Neuronal stem cell (in vitro differentiated cells): Measurements from ENCODE around the gene AHNAK.

ENCODE experiments used
- DNase-seq: peaks from one replicate; pipeline ENCODE4 v3.0.0-alpha.2; 2013; ENCODE audit warnings: low spot score
- H2AFZ ChIP-seq: one replicate; pipeline ENCODE4 v1.6.1; 2013; ENCODE audit warnings: mild to moderate bottlenecking, low read length, inconsistent platforms
- H2AK5ac ChIP-seq: 2 replicates; pipeline ENCODE4 v1.6.1; 2013; ENCODE audit warnings: low read depth, mild to moderate bottlenecking, inconsistent platforms, low read length, moderate library complexity, mixed read lengths
- H2BK120ac ChIP-seq: 2 replicates; pipeline ENCODE4 v1.6.1; 2013; ENCODE audit warnings: low read depth, mild to moderate bottlenecking, inconsistent platforms, low read length, moderate library complexity, mixed read lengths
- H2BK12ac ChIP-seq: one replicate; pipeline ENCODE4 v1.6.1; 2013; ENCODE audit warnings: low read length, inconsistent platforms
- H2BK15ac ChIP-seq: 2 replicates; pipeline ENCODE4 v1.6.1; 2013; ENCODE audit warnings: mild to moderate bottlenecking, low read length, inconsistent platforms, mixed read lengths
- H2BK5ac ChIP-seq: one replicate; pipeline ENCODE4 v1.6.1; 2013; ENCODE audit warnings: inconsistent platforms, mild to moderate bottlenecking, low read length, moderate library complexity
- H3K14ac ChIP-seq: one replicate; pipeline ENCODE4 v1.6.1; 2013; ENCODE audit warnings: low read length, inconsistent platforms
- H3K18ac ChIP-seq: 2 replicates; pipeline ENCODE4 v1.6.1; 2013; ENCODE audit warnings: low read length, inconsistent platforms
- H3K23ac ChIP-seq: 2 replicates; pipeline ENCODE4 v1.6.1; 2013; ENCODE audit warnings: low read depth, mild to moderate bottlenecking, mixed read lengths, low read length, inconsistent platforms; ENCODE audit not compliant: poor library complexity
- H3K27ac ChIP-seq: replicated peaks from 3 replicates; pipeline ENCODE4 v1.5.1; 2013; ENCODE audit warnings: low read length, inconsistent platforms
- H3K27me3 ChIP-seq, 3 experiments: 2 replicates each; pipeline ENCODE4 v1.6.1; 2013; ENCODE audit warnings: low read length in 3 of 3, mild to moderate bottlenecking in 2 of 3, inconsistent platforms in 1 of 3, low read depth in 1 of 3, mixed read lengths in 1 of 3, moderate library complexity in 1 of 3; ENCODE audit not compliant: control insufficient read depth in 3 of 3, insufficient read depth in 3 of 3
- H3K36me3 ChIP-seq, 2 donors: replicated peaks in 1 of 2; 2 replicates each; pipeline ENCODE4 v1.6.1; 2013; ENCODE audit warnings: low read length in 2 of 2; ENCODE audit not compliant: control insufficient read depth in 2 of 2, insufficient read depth in 2 of 2
- H3K4ac ChIP-seq: 2 replicates; pipeline ENCODE4 v1.6.1; 2013; ENCODE audit warnings: inconsistent platforms, mild to moderate bottlenecking, low read length, moderate library complexity
- H3K4me1 ChIP-seq, 2 donors: 1 replicate in 1 of 2; 2 replicates in 1 of 2; pipeline ENCODE4 v1.6.1; 2013; ENCODE audit warnings: low read length in 2 of 2, low read depth in 1 of 2; ENCODE audit not compliant: control insufficient read depth in 2 of 2, insufficient read depth in 1 of 2
- H3K4me2 ChIP-seq: one replicate; pipeline ENCODE4 v1.6.1; 2013; ENCODE audit warnings: mild to moderate bottlenecking, low read length, inconsistent platforms; ENCODE audit not compliant: insufficient read depth, poor library complexity, severe bottlenecking
- H3K4me3 ChIP-seq, 2 donors: 2 replicates each; pipeline ENCODE4 v1.5.1; 2013; ENCODE audit warnings: low read length in 2 of 2, mild to moderate bottlenecking in 2 of 2, inconsistent platforms in 1 of 2, moderate library complexity in 1 of 2
- H3K79me1 ChIP-seq: one replicate; pipeline ENCODE4 v1.6.1; 2013; ENCODE audit warnings: low read depth, mild to moderate bottlenecking, inconsistent platforms, low read length, moderate library complexity
- H3K9ac ChIP-seq: one replicate; pipeline ENCODE4 v1.6.1; 2013; ENCODE audit warnings: mild to moderate bottlenecking, low read depth, low read length, inconsistent platforms; ENCODE audit not compliant: poor library complexity
- H3K9me3 ChIP-seq, 2 donors: replicated peaks in 1 of 2; 2 replicates each; pipeline versions ENCODE3 to v1.6.1; 2013; ENCODE audit warnings: low read length in 2 of 2, mild to moderate bottlenecking in 2 of 2, inconsistent platforms in 1 of 2, low read depth in 1 of 2, mixed read lengths in 1 of 2, moderate library complexity in 1 of 2; ENCODE audit not compliant: control insufficient read depth in 2 of 2, insufficient read depth in 1 of 2
- H4K8ac ChIP-seq: one replicate; pipeline ENCODE4 v1.6.1; 2013; ENCODE audit warnings: low read depth, mild to moderate bottlenecking, inconsistent platforms, low read length, moderate library complexity
- H4K91ac ChIP-seq: one replicate; pipeline ENCODE4 v1.6.1; 2013; ENCODE audit warnings: low read length, low read depth, mild to moderate bottlenecking, inconsistent platforms; ENCODE audit not compliant: poor library complexity
- WGBS, 2 donors: extraction: QIAGEN DNeasy Blood & Tissue Kit; methylation state at CpG; one replicate each; pipeline ENCODE4 v1.1.7; 2013; ENCODE audit warnings: missing lambda C conversion rate in 2 of 2, mixed read lengths in 1 of 2; ENCODE audit not compliant: insufficient read length in 2 of 2, insufficient replicate concordance in 1 of 2; ENCODE audit errors: extremely low coverage in 2 of 2; 5-methylcytosine and 5-hydroxymethylcytosine counted together

Gene AHNAK

DNA sequence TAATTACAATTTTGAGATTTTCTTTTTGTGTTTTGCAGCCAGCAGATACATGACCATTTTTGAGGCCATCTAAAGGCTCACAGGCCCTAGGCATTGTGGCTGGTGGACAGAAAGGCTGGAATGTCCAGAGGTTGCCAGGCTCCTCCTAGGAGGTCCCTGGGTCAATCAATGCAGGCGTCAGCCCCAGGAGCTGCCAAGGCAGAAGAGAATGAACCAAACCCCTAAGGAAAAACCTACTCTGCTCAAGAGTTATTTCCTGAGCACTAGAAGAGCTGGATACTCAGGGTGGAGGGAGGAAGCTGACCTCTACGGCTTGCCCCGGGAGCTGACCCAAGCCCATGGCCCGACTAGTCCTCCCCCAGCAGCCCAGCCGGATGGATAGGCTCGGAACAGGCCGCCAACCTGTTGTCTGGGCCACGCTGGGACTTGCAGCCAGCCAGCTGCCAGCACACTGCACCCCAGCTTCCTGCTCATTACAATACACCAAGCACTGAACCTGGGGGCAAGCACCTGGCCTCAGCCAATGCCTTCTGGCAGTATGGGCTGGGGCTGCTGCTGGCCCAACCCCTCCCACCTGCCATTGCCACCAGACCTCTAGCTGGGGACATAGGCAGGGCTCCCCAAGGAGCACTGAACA, 133.4 kb downstream of the AHNAK start:
- Histone ChIP-seq H2BK120ac (peak overlapping the region; percentile 91), H3K9me3 (no peaks in the 10 kb centered on the region), H3K18ac (peak overlapping the region; percentile 59), H2AK5ac (peak overlapping the region; percentile 94), H3K4me3 (no peak overlapping the region), H2BK12ac (peak overlapping the region; percentile 30), H3K27ac (no peak overlapping the region), H3K14ac (peak overlapping the region; percentile 71), H2BK5ac (peak overlapping the region; percentile 75), H3K9ac (peak overlapping the region; percentile 63), H2BK15ac (peak overlapping the region; percentile 95), H3K79me1 (no peaks in the 10 kb centered on the region), H3K4me2 (no peak overlapping the region), H3K4ac (no peak overlapping the region), H4K8ac (peak overlapping the region; percentile 72), H2AFZ (no peak overlapping the region), H3K27me3 (peaks cover 0 to 16% (median 0%) of the 10 kb centered on the region in 3 experiments), H4K91ac (no peak overlapping the region), H3K23ac (no peak overlapping the region), H3K4me1 (peaks cover 2% of the 10 kb centered on the region in 2 donors), H3K36me3 (no peaks in the 10 kb centered on the region)
- no CpG with 5 or more reads among the region's 8 CpGs for WGBS, 2 donors
- no peak for DNase-seq

DNA sequence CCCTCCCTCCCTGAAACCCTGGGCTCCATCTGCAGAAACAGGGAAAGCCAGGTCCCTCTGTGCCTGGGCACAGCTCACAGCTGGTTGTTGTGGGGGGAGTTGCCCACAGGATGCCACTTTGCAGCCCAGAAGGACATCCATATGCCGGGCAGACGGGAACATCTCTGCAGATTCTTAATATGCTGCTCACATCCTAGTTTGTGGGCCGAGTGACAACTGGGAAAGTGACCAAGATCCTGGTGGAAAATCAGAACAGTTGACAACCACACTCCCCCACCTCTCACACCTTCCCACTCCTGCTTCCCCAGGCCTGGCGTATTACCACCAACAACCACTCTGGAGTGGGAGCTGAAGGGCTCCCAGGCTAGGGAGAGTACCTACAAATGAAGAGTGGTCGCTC, 135.1 kb downstream of the AHNAK start:
- no peaks in the 10 kb centered on the region for H3K79me1 ChIP-seq
- peaks cover 0 to 13% (median 0%) of the 10 kb centered on the region in 3 experiments for H3K27me3 ChIP-seq
- H2BK12ac ChIP-seq: no peak overlapping the region
- H3K14ac ChIP-seq: no peak overlapping the region
- no peaks in the 10 kb centered on the region for H3K9me3 ChIP-seq
- H3K4me3 ChIP-seq: no peak overlapping the region
- no peaks in the 10 kb centered on the region for H3K36me3 ChIP-seq
- no peak overlapping the region for H2BK120ac ChIP-seq
- peak overlapping the region; percentile 15 for H3K9ac ChIP-seq
- H2AK5ac ChIP-seq: peak overlapping the region; percentile 20
- no CpG with 5 or more reads among the region's 5 CpGs for WGBS, 2 donors
- H2BK15ac ChIP-seq: no peak overlapping the region
- H3K4me1 ChIP-seq: peaks cover 2% of the 10 kb centered on the region in 2 donors
- H2AFZ ChIP-seq: no peak overlapping the region
- H3K27ac ChIP-seq: no peak overlapping the region
- DNase-seq: no peak
- no peak overlapping the region for H3K4me2 ChIP-seq
- H2BK5ac ChIP-seq: peak overlapping the region; percentile 87
- H3K18ac ChIP-seq: peak overlapping the region; percentile 48
- H3K4ac ChIP-seq: no peak overlapping the region
- H3K23ac ChIP-seq: no peak overlapping the region
- no peak overlapping the region for H4K8ac ChIP-seq
- H4K91ac ChIP-seq: no peak overlapping the region

DNA sequence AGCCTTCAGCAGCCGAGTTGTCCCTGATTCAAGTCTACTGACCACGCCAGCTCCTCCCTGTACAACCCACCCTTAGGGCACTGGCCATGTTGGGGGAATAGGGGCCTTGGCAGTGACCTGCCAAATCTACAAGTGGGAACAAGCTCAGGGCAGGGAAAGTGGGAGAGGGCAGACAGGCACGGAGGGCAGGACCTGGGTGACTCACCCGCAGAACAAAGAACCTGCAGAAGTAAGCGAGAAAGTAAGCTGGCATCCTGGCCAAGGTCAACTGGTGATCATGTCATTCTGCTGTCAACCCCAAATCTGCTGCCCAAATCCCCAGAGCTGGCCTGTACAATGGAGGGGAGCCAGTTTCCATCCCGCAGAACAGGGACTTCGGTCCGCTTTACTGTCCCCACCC, 135.6 kb downstream of the AHNAK start:
- WGBS, 2 donors: no CpG with 5 or more reads among the region's 8 CpGs

GRCh38 chr11:62409831-62410230, 136.8 kb downstream of the AHNAK start:
- H3K4me2 ChIP-seq: no peak overlapping the region
- no peak overlapping the region for H3K23ac ChIP-seq
- H2BK5ac ChIP-seq: no peak overlapping the region
- peak overlapping the region; percentile 70 for H3K18ac ChIP-seq
- no CpG with 5 or more reads among the region's 8 CpGs for WGBS, 2 donors
- no peak overlapping the region for H3K4ac ChIP-seq
- no peak overlapping the region for H2BK120ac ChIP-seq
- H3K9me3 ChIP-seq: no peaks in the 10 kb centered on the region
- H3K9ac ChIP-seq: no peak overlapping the region
- H3K4me3 ChIP-seq: peak overlapping the region in 1 of 2 donors; percentile 71
- H3K79me1 ChIP-seq: no peaks in the 10 kb centered on the region
- H3K36me3 ChIP-seq: no peaks in the 10 kb centered on the region
- H2AFZ ChIP-seq: no peak overlapping the region
- H3K27me3 ChIP-seq: peaks cover 0 to 21% (median 0%) of the 10 kb centered on the region in 3 experiments
- H4K8ac ChIP-seq: no peak overlapping the region
- H3K14ac ChIP-seq: no peak overlapping the region
- peak overlapping the region; percentile 16 for H2BK12ac ChIP-seq
- DNase-seq: no peak
- no peak overlapping the region for H4K91ac ChIP-seq
- no peak overlapping the region for H2AK5ac ChIP-seq
- no peak overlapping the region for H3K27ac ChIP-seq
- H2BK15ac ChIP-seq: no peak overlapping the region
- H3K4me1 ChIP-seq: peaks cover 2% of the 10 kb centered on the region in 2 donors

More for the DNA sequence above, 135.6 kb downstream of the AHNAK start:
- no peak overlapping the region for H3K14ac ChIP-seq
- H3K4me2 ChIP-seq: no peak overlapping the region
- no peak overlapping the region for H3K23ac ChIP-seq
- H3K18ac ChIP-seq: peak overlapping the region; percentile 64
- no peaks in the 10 kb centered on the region for H3K36me3 ChIP-seq
- H3K27ac ChIP-seq: no peak overlapping the region
- no peaks in the 10 kb centered on the region for H3K9me3 ChIP-seq
- peak overlapping the region; percentile 20 for H2AK5ac ChIP-seq
- no peak overlapping the region for H3K9ac ChIP-seq
- no peak overlapping the region for H3K4me3 ChIP-seq
- no peak overlapping the region for H2BK120ac ChIP-seq
- no peak overlapping the region for H2AFZ ChIP-seq
- peaks cover 2% of the 10 kb centered on the region in 2 donors for H3K4me1 ChIP-seq
- H3K27me3 ChIP-seq: peaks cover 0 to 15% (median 0%) of the 10 kb centered on the region in 3 experiments
- no peak overlapping the region for H2BK12ac ChIP-seq
- no peak overlapping the region for H4K91ac ChIP-seq
- no peak overlapping the region for H4K8ac ChIP-seq
- no peaks in the 10 kb centered on the region for H3K79me1 ChIP-seq
- no peak overlapping the region for H3K4ac ChIP-seq
- no peak for DNase-seq
- no peak overlapping the region for H2BK15ac ChIP-seq
- peak overlapping the region; percentile 87 for H2BK5ac ChIP-seq
